ENCODE results near the gene CLEC9A.

DNA sequence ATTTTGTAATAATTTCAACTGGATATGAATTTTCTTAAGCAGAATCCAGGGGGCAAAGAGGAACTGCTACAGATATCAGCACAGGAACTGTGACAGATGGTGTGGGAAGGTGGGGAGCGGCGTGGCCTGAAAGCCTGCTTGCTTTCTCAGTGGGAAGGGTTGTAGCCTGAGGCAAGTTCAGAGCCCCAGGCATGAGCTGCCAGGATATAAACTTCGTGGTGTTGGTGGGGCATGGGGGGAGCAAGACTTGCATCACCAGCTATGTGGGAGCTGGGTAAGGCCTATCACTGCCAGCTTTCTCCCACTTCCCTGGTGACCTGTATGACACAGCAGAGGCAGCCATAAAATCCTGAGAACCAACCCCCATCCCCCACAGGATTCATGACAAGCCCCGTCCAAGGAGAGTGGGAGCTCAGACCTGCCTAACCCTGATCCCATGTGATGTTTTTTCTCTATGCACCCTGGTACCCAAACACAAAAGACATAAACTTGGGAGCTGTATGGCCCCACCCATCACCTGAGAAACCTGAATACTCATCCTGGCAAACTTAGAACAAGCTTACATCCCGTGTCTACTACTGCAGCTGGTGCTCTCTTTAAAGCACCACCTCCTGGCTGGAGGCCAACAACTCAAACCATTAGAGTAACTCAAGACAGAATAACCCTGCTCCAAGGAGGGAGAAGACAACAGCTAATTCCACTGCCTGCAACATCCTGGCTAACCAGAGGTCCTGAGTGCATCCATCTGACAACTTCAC lies 51.8 kb downstream of the CLEC9A start:
- TF ChIP-seq, protein P1, sequence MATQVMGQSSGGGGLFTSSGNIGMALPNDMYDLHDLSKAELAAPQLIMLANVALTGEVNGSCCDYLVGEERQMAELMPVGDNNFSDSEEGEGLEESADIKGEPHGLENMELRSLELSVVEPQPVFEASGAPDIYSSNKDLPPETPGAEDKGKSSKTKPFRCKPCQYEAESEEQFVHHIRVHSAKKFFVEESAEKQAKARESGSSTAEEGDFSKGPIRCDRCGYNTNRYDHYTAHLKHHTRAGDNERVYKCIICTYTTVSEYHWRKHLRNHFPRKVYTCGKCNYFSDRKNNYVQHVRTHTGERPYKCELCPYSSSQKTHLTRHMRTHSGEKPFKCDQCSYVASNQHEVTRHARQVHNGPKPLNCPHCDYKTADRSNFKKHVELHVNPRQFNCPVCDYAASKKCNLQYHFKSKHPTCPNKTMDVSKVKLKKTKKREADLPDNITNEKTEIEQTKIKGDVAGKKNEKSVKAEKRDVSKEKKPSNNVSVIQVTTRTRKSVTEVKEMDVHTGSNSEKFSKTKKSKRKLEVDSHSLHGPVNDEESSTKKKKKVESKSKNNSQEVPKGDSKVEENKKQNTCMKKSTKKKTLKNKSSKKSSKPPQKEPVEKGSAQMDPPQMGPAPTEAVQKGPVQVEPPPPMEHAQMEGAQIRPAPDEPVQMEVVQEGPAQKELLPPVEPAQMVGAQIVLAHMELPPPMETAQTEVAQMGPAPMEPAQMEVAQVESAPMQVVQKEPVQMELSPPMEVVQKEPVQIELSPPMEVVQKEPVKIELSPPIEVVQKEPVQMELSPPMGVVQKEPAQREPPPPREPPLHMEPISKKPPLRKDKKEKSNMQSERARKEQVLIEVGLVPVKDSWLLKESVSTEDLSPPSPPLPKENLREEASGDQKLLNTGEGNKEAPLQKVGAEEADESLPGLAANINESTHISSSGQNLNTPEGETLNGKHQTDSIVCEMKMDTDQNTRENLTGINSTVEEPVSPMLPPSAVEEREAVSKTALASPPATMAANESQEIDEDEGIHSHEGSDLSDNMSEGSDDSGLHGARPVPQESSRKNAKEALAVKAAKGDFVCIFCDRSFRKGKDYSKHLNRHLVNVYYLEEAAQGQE (IDR thresholded peaks at IDR 0.05): no peak
- no peak for TF ChIP-seq POLR2AphosphoS2 (conservative IDR thresholded peaks at IDR 0.05; ENCODE audit: low read length)
- TF ChIP-seq, protein P2, sequence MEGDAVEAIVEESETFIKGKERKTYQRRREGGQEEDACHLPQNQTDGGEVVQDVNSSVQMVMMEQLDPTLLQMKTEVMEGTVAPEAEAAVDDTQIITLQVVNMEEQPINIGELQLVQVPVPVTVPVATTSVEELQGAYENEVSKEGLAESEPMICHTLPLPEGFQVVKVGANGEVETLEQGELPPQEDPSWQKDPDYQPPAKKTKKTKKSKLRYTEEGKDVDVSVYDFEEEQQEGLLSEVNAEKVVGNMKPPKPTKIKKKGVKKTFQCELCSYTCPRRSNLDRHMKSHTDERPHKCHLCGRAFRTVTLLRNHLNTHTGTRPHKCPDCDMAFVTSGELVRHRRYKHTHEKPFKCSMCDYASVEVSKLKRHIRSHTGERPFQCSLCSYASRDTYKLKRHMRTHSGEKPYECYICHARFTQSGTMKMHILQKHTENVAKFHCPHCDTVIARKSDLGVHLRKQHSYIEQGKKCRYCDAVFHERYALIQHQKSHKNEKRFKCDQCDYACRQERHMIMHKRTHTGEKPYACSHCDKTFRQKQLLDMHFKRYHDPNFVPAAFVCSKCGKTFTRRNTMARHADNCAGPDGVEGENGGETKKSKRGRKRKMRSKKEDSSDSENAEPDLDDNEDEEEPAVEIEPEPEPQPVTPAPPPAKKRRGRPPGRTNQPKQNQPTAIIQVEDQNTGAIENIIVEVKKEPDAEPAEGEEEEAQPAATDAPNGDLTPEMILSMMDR (IDR thresholded peaks at IDR 0.05): no peak
- TF ChIP-seq MAFK (IDR thresholded peaks at IDR 0.05; ENCODE audit: partially characterized antibody): no peak
- no peak for TF ChIP-seq POLR2A (IDR thresholded peaks at IDR 0.05; ENCODE audit: low read length)
- TF ChIP-seq PHF8 (IDR thresholded peaks at IDR 0.05; ENCODE audit: borderline replicate concordance, low read depth): no peak
- TF ChIP-seq FOXS1 (CRISPR knock-in tag; IDR thresholded peaks at IDR 0.05): no peak

Measured in A549 (cell line).